OCI-LY1 (cell line): ENCODE measurements around the gene ANKS1A.

Source experiments
- H2AFZ ChIP-seq: fragments of 200-600 bp; sonication (generic), shearing (Covaris generic); 2 replicates; pipeline ENCODE4 v1.6.0; 2014; ENCODE audit warnings: antibody characterized with exemption, mild to moderate bottlenecking, low read length
- H3F3A ChIP-seq: fragments of 200-600 bp; sonication (generic), shearing (Covaris generic); 2 replicates; pipeline ENCODE4 v1.6.0; 2014; ENCODE audit warnings: mild to moderate bottlenecking, antibody characterized with exemption, low read length, moderate library complexity; ENCODE audit not compliant: insufficient read depth
- H3K27ac ChIP-seq: fragments of 200-600 bp; sonication (generic); 2 replicates; pipeline ENCODE4 v1.5.1; 2014; ENCODE audit warnings: low read length, mixed run types, mild to moderate bottlenecking, low read depth; ENCODE audit not compliant: poor library complexity, severe bottlenecking
- H3K27me3 ChIP-seq: fragments of 200-600 bp; sonication (generic); 2 replicates; pipeline ENCODE4 v1.6.0; 2014; ENCODE audit warnings: antibody characterized with exemption, mild to moderate bottlenecking, low read length, moderate library complexity; ENCODE audit not compliant: insufficient read depth
- H3K36me3 ChIP-seq: fragments of 200-600 bp; sonication (generic); 2 replicates; pipeline ENCODE4 v1.6.1; 2014; ENCODE audit warnings: mild to moderate bottlenecking, antibody characterized with exemption, low read length, moderate library complexity, mixed read lengths; ENCODE audit not compliant: insufficient read depth
- H3K4me1 ChIP-seq: fragments of 200-600 bp; sonication (generic); 2 replicates; pipeline ENCODE4 v1.5.1; 2014; ENCODE audit warnings: mild to moderate bottlenecking, low read length, moderate library complexity; ENCODE audit not compliant: insufficient read depth, severe bottlenecking
- H3K4me2 ChIP-seq: fragments of 200-600 bp; sonication (generic), shearing (Covaris generic); 2 replicates; pipeline ENCODE4 v1.6.1; 2014; ENCODE audit warnings: low read length
- H3K4me3 ChIP-seq: fragments of 200-600 bp; sonication (generic); 2 replicates; pipeline ENCODE4 v1.5.1; 2014; ENCODE audit warnings: low read length, low read depth, mild to moderate bottlenecking, mixed read lengths; ENCODE audit not compliant: poor library complexity, severe bottlenecking
- H3K79me2 ChIP-seq: fragments of 200-600 bp; shearing (Covaris generic); 2 replicates; pipeline ENCODE4 v1.6.1; 2016; ENCODE audit warnings: mixed run types, low read length, mixed read lengths; ENCODE audit not compliant: insufficient read depth
- H3K9ac ChIP-seq: fragments of 200-600 bp; sonication (generic), shearing (Covaris generic); 2 replicates; pipeline ENCODE4 v1.6.1; 2014; ENCODE audit warnings: mild to moderate bottlenecking, low read length, mixed read lengths
- H3K9me2 ChIP-seq: fragments of 200-600 bp; sonication (generic), shearing (Covaris generic); 2 replicates; pipeline ENCODE4 v1.6.1; 2014; ENCODE audit warnings: low read depth, mild to moderate bottlenecking, low read length, mixed read lengths
- H3K9me3 ChIP-seq: fragments of 200-600 bp; shearing (Covaris generic); 2 replicates; pipeline ENCODE4 v1.6.1; 2014; ENCODE audit warnings: low read length, mixed read lengths
- H4K20me1 ChIP-seq: fragments of 200-600 bp; sonication (generic), shearing (Covaris generic); 2 replicates; pipeline ENCODE4 v1.6.0; 2016; ENCODE audit warnings: mild to moderate bottlenecking, low read length; ENCODE audit not compliant: insufficient read depth
- EZH2 ChIP-seq: fragments of 200-600 bp; sonication (generic), shearing (Covaris generic); IDR thresholded peaks from 2 replicates; pipeline ENCODE4 v1.8.0; 2017; ENCODE audit warnings: borderline replicate concordance, mixed run types, mild to moderate bottlenecking, antibody characterized with exemption, low read length, moderate library complexity, mixed read lengths
- TF ChIP-seq, protein P1 (sequence below): fragments of 200-600 bp; sonication (generic), shearing (Covaris generic); IDR thresholded peaks from 2 replicates; pipeline ENCODE4 v1.5.1; 2017; ENCODE audit warnings: mild to moderate bottlenecking, antibody characterized with exemption, low read length, moderate library complexity, mixed read lengths

The ANKS1A gene

DNA sequence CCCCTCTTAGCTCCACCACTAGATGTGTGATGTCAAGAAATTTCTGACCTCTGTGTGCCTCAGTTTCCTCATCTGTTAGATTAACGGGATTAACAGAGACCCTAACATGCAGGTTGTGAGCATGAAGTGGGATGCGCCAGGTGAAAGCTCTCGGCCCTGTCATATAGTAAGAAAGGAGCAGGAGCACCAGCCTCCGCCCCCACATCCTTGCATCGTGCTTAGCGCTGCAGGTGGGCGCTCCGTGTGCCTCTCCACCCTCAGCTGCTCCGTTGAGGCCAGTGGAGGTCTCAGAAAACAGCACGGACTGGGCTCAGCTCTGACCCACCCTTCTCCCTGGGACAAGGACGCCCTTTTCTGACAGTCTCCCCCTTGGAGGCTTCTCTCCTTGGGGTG, 188.7 kb downstream of the ANKS1A start:
- no peaks in the 10 kb centered on the region; the same call in 1 of the 2 replicates for H3K36me3 ChIP-seq

DNA sequence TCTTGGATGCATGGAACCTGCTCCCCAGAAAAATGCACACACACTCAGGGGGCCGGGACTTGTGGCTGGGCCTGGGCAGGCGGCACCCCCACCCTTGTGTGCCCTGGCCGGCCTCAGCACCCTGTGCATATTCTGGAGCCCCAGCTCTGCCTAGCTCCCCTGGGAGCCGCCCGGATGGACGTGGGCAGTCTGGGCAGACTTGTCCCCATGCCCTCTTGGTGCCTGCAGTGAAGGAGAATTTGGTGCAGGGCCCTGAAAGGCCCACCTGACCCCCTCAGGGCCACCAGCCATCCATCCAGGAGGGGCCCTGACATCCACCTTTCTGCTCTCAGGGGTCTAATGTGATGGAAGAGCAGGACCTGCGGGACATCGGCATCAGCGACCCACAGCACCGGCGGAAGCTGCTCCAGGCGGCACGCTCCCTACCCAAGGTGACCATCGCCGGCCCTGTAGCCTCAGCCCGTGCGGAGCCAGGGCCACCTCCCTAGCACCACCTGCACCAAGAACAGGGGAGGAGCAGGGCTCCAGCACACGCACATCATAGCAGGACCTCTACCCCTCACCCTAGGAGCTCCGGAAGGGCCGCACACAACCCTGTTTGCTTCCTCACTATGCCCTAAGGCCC, 189.3 kb downstream of the ANKS1A start:
- Histone ChIP-seq H2AFZ (no peak overlapping the region), H3K4me2 (no peak overlapping the region), H3K27me3 (no peaks in the 10 kb centered on the region), H3K4me1 (no peaks in the 10 kb centered on the region), H3K9me3 (no peaks in the 10 kb centered on the region), H3K79me2 (no peaks in the 10 kb centered on the region), H3K9me2 (no peaks in the 10 kb centered on the region), H3K4me3 (no peak overlapping the region), H4K20me1 (no peaks in the 10 kb centered on the region), H3K9ac (no peak overlapping the region), H3F3A (no peaks in the 10 kb centered on the region), H3K36me3 (no peaks in the 10 kb centered on the region), H3K27ac (no peak overlapping the region)
- TF ChIP-seq EZH2: no peak
- TF ChIP-seq, protein P1, sequence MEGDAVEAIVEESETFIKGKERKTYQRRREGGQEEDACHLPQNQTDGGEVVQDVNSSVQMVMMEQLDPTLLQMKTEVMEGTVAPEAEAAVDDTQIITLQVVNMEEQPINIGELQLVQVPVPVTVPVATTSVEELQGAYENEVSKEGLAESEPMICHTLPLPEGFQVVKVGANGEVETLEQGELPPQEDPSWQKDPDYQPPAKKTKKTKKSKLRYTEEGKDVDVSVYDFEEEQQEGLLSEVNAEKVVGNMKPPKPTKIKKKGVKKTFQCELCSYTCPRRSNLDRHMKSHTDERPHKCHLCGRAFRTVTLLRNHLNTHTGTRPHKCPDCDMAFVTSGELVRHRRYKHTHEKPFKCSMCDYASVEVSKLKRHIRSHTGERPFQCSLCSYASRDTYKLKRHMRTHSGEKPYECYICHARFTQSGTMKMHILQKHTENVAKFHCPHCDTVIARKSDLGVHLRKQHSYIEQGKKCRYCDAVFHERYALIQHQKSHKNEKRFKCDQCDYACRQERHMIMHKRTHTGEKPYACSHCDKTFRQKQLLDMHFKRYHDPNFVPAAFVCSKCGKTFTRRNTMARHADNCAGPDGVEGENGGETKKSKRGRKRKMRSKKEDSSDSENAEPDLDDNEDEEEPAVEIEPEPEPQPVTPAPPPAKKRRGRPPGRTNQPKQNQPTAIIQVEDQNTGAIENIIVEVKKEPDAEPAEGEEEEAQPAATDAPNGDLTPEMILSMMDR: no peak

More for the DNA sequence above, 188.7 kb downstream of the ANKS1A start:
- H3K4me1 ChIP-seq: no peaks in the 10 kb centered on the region
- TF ChIP-seq, protein P1: no peak
- no peak for TF ChIP-seq EZH2
- H4K20me1 ChIP-seq: no peaks in the 10 kb centered on the region
- H3K9ac ChIP-seq: no peak overlapping the region
- no peak overlapping the region for H3K4me2 ChIP-seq
- no peaks in the 10 kb centered on the region for H3K9me2 ChIP-seq
- H3K27ac ChIP-seq: no peak overlapping the region
- H3K79me2 ChIP-seq: no peaks in the 10 kb centered on the region
- no peaks in the 10 kb centered on the region for H3K9me3 ChIP-seq
- no peak overlapping the region for H3K4me3 ChIP-seq
- H2AFZ ChIP-seq: no peak overlapping the region
- no peaks in the 10 kb centered on the region for H3F3A ChIP-seq
- H3K27me3 ChIP-seq: no peaks in the 10 kb centered on the region

DNA sequence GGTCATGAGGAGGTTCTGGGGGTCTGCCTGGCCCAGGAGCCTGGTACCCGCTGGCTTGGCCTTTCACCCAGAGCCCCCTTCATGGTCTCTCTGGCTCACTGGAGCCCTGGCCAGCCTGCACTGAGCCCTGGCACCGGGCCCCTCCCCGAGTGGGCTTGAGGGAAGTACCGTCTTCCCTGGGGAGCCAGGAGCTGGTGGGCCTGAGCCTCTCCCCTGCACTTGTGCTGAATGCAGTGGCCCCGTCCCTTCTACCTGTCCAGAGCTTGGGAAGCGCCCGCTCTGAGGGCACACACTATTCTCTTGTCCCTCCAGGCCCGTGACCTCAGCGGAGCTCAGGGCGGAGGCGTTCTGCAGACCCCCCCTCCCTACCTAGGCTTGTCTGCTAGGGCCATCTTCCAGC, 189.8 kb downstream of the ANKS1A start:
- no peak overlapping the region for H2AFZ ChIP-seq
- H3F3A ChIP-seq: no peaks in the 10 kb centered on the region
- H3K36me3 ChIP-seq: no peaks in the 10 kb centered on the region
- no peak for TF ChIP-seq EZH2
- TF ChIP-seq, protein P1: no peak
- H3K27ac ChIP-seq: no peak overlapping the region
- H3K79me2 ChIP-seq: no peaks in the 10 kb centered on the region
- H3K9me2 ChIP-seq: no peaks in the 10 kb centered on the region
- H3K4me1 ChIP-seq: no peaks in the 10 kb centered on the region
- no peaks in the 10 kb centered on the region for H3K9me3 ChIP-seq
- H3K27me3 ChIP-seq: no peaks in the 10 kb centered on the region
- no peaks in the 10 kb centered on the region for H4K20me1 ChIP-seq
- H3K4me2 ChIP-seq: no peak overlapping the region
- no peak overlapping the region for H3K9ac ChIP-seq
- H3K4me3 ChIP-seq: no peak overlapping the region
